Epithelial cell of esophagus (primary cell): ENCODE data around the gene ST14.

ENCODE experiments used
- DNase-seq: peaks from one replicate; pipeline ENCODE4 v3.0.0; 2010; ENCODE audit warnings: low read depth
- H3K4me3 ChIP-seq: 2 replicates; pipeline ENCODE4 v1.5.1; 2011; ENCODE audit warnings: mild to moderate bottlenecking, low read length, control low read depth
- CTCF ChIP-seq: IDR thresholded peaks from 2 replicates; pipeline ENCODE4 v1.5.1; 2011; ENCODE audit warnings: low read depth, mild to moderate bottlenecking, low read length, control low read depth, inconsistent platforms; ENCODE audit not compliant: insufficient read depth; ENCODE audit errors: missing control alignments

The ST14 gene

DNA sequence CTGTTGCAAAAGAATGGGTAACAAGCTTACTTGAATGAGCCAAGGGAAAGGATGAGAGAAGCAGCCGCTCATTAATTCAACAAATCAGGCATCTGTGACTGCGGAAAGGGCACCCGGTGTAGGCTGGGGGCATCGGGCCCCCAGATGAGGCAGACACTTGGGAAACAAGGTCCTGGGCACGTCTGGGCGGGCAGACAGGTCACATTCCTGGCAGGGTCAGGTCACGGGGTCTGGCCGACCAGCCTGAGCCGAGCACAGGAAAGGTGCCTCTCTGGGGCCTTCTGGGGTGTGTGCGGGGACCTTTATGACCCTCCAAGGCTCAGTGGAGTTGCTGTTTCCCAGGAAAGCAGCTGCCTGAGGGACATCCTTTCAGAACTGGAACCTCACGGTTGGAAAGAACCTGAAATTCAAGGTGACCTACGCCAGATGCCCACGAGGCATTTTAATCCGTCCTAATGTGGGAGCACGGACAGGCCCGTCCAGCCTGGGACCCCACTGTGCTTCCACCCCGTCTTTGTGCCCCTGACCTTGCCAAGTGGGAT lies 57.1 kb downstream of the ST14 start:
- no peak overlapping the region for H3K4me3 ChIP-seq
- no peak for TF ChIP-seq CTCF
- DNase-seq = no peak

DNA sequence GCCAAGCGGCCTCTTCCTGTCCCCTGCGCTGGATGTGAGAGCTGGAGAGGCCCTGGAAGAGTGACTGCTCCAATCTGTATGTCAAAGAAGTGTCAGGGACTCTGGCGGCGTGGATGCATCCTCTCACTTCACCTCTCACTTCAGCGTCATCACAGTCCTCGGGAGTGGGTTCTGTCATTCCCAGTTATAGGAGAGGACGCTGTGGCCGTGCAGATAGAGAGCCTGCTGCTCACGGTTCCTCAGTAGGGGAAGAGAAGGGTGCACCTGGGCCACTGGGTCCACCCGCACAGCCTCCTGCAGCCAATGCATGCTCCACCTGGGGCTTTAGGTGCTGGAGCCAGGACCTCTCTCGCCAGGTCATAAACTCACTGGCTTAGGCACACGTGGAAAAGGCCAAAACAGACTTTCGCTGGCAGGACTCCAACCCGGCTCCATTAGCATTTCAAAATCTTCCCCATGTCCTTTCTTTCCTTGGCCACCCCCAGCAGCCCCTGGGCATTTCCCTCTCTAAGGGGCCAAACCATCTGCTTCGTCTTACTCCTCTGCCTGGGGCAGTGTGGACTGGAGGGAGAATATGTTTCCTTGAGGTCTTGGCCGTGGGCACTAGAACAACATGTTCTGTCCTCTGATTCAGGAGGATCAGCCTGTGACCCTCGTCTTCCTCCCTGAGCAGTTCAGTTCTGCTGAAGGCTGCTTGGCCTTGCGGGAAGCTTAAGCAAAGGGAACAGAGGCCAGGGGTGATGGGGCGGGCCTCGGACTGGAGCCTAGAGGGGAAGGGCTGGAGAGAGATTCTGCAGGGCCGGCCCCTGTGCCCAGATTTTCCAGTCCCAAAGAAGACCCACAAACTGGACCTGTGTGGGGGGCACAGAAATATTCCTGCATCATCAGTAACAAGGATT lies 57.8 kb downstream of the ST14 start:
- no peak for TF ChIP-seq CTCF
- DNase-seq = no peak
- H3K4me3 ChIP-seq = no peak overlapping the region

GRCh38 chr11:130218501-130219070 lies 59.0 kb downstream of the ST14 start:
- no peak overlapping the region for H3K4me3 ChIP-seq
- DNase-seq = no peak
- no peak for TF ChIP-seq CTCF

DNA sequence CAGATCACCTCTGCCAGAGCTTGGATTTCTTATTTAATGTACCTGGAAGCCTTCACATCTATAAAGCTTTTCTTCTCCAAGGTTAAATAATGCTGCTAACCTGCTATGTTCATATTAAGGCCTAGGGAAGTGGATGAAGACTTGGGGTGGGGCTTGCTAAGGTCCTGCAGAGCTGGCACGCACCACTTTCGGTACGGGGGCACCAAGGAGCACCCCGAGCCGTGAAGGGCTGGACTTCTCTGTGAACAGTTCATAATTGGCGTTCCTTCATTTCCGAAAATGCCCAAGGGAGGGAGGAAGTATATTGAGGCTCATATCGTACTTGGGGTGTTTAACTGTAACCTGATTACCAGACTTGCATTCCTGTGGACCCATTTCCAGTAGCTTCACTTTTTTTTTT lies 59.6 kb downstream of the ST14 start:
- DNase-seq = no peak
- TF ChIP-seq CTCF = no peak
- H3K4me3 ChIP-seq = no peak overlapping the region

- DNase-seq = no peak
- no peak overlapping the region for H3K4me3 ChIP-seq
- TF ChIP-seq CTCF = no peak
Observed at GRCh38 chr11:130220311-130221035, 60.9 kb downstream of the ST14 start.

- no peak overlapping the region for H3K4me3 ChIP-seq
- DNase-seq = no peak
- no peak for TF ChIP-seq CTCF
Observed at GRCh38 chr11:130223291-130223971, 63.8 kb downstream of the ST14 start.
